Activated CD8-positive, alpha-beta T cell treated with anti-CD3 and anti-CD28 coated beads for 36 hours (primary cell): Measurements from ENCODE around the gene MBD5. TPM values are rescaled to one million over a fixed set of nuclear protein-coding genes. Genes with fewer than 3 reads are reported as not detected.
A peak's percentile ranks its signal among the peaks of the same experiment; 100 is the strongest.
"Not testable (repeated sequence)": the region's sequence is repeated elsewhere in the genome, so short reads cannot be mapped to it uniquely, and the experiment has no call there.

Experiments used
- ATAC-seq: fragments of 200-7000 bp; cut with Tn5 transposase; one replicate; pipeline ENCODE4 v1.10.0; 2021; ENCODE audit warnings: mild to moderate bottlenecking, moderate library complexity
- CTCF ChIA-PET: fragments of 350-600 bp; sonication (Branson Sonifier 250); formaldehyde crosslinking; loops from one replicate; lab custom pipeline; 2021; ENCODE audit warnings: antibody characterized with exemption; lab: Charles Lee
- POLR2A ChIA-PET: fragments of 350-600 bp; sonication (Branson Sonifier 250); formaldehyde crosslinking; loops from one replicate; lab custom pipeline; 2021; ENCODE audit warnings: antibody characterized with exemption; lab: Charles Lee
- DNase-seq: peaks from one replicate; pipeline ENCODE4 v3.0.0-alpha.2; 2020
- H3K27ac Mint-ChIP-seq: one replicate; pipeline ENCODE4 v1.8.0; 2021; ENCODE audit warnings: mild to moderate bottlenecking, mixed read lengths
- H3K27me3 Mint-ChIP-seq: one replicate; pipeline ENCODE4 v1.8.0; 2021; ENCODE audit warnings: mixed read lengths
- H3K36me3 Mint-ChIP-seq: one replicate; pipeline ENCODE4 v1.8.0; 2021; ENCODE audit warnings: low read depth, mixed read lengths
- H3K4me1 Mint-ChIP-seq: one replicate; pipeline ENCODE4 v1.8.0; 2021; ENCODE audit warnings: low read depth, mixed read lengths
- H3K4me3 Mint-ChIP-seq: one replicate; pipeline ENCODE4 v1.8.0; 2021; ENCODE audit warnings: mild to moderate bottlenecking, moderate library complexity, mixed read lengths
- H3K9me3 Mint-ChIP-seq: one replicate; pipeline ENCODE4 v1.8.0; 2021; ENCODE audit warnings: mixed read lengths
- CTCF ChIP-seq: fragments of 200-600 bp; IDR thresholded peaks from one replicate; pipeline ENCODE4 v1.8.0; 2022; ENCODE audit warnings: antibody characterized with exemption, mild to moderate bottlenecking
- intact Hi-C: fragments of 100-400 bp; cut with micrococcal nuclease; formaldehyde crosslinking; loops from one replicate; pipeline ENCODE4 v1.10.0; 2022
- total RNA-seq, 2 experiments: library from RNA; stranded (reverse); gene quantifications; one replicate each; pipeline ENCODE4 v1.2.3, GENCODE V29; 2021

MBD5 gene
- total RNA-seq, 2 experiments from 2014 or later, result 16.6 to 17.9 TPM

GRCh38 chr2:147989102-147989501 is 31.8 kb upstream of the MBD5 start:
- DNase-seq (no peak), ATAC-seq (no peak)
- POLR2A ChIA-PET, result interaction anchor here (0.7 kb wide), 1 partner anchor 648 kb away, joined by 6 read pairs; no protein-coding TSS in a partner anchor
- Mint-ChIP-seq H3K27ac (no peak overlapping the region), H3K36me3 (peaks cover under 1% of the 10 kb centered on the region), H3K9me3 (no peaks in the 10 kb centered on the region), H3K4me1 (peaks cover 13% of the 10 kb centered on the region), H3K4me3 (no peak overlapping the region), H3K27me3 (no peaks in the 10 kb centered on the region)
- CTCF ChIA-PET, result interaction anchor here (1.3 to 4.2 kb wide), 12 partner anchors 9 to 1001 kb away, joined by 3 to 40 read pairs (median 6); no protein-coding TSS in a partner anchor
- intact Hi-C loops, result no loop called here
- TF ChIP-seq CTCF, result no peak

GRCh38 chr2:147989809-147990403 is 31.0 kb upstream of the MBD5 start:
- Mint-ChIP-seq H3K27me3 (no peaks in the 10 kb centered on the region), H3K36me3 (peaks cover 6% of the 10 kb centered on the region), H3K9me3 (no peaks in the 10 kb centered on the region), H3K4me1 (peaks cover 14% of the 10 kb centered on the region), H3K4me3 (no peak overlapping the region), H3K27ac (no peak overlapping the region)
- peak; percentile 89 for TF ChIP-seq CTCF
- intact Hi-C loops, result loop anchor here (2.0 kb wide), 1 partner anchor 519 kb away; no protein-coding TSS in a partner anchor
- ChIA-PET POLR2A (interaction anchor here (0.7 kb wide), 1 partner anchor 648 kb away, joined by 6 read pairs; no protein-coding TSS in a partner anchor), CTCF (interaction anchor here (0.7 to 4.2 kb wide), 27 partner anchors 8 to 1000 kb away, joined by 3 to 40 read pairs (median 4); partner anchors contain the start of gene ORC4)
- DNase-seq, result peak; percentile 47
- ATAC-seq, result peak; percentile 64

GRCh38 chr2:147994965-147995364 is 25.9 kb upstream of the MBD5 start:
- CTCF ChIA-PET, H3K9me3 Mint-ChIP-seq, H3K27me3 Mint-ChIP-seq, intact Hi-C loops, POLR2A ChIA-PET, H3K4me3 Mint-ChIP-seq, DNase-seq, H3K27ac Mint-ChIP-seq, ATAC-seq: not testable (repeated sequence)
- Mint-ChIP-seq H3K36me3 (peaks cover 28% of the 10 kb centered on the region), H3K4me1 (peaks cover 32% of the 10 kb centered on the region)

GRCh38 chr2:147996828-147997227 is 24.1 kb upstream of the MBD5 start:
- intact Hi-C loops, result no loop called here
- no peaks in the 10 kb centered on the region for H3K27me3 Mint-ChIP-seq
- peaks cover 13% of the 10 kb centered on the region for H3K9me3 Mint-ChIP-seq
- CTCF ChIA-PET, result no interaction called here
- DNase-seq (no peak), ATAC-seq (no peak)
- peaks cover 28% of the 10 kb centered on the region for H3K36me3 Mint-ChIP-seq
- peaks cover 41% of the 10 kb centered on the region for H3K4me1 Mint-ChIP-seq
- no peak overlapping the region for H3K27ac Mint-ChIP-seq
- TF ChIP-seq CTCF, result no peak
- POLR2A ChIA-PET, result no interaction called here
- no peak overlapping the region for H3K4me3 Mint-ChIP-seq

GRCh38 chr2:147998203-147998602 is 22.7 kb upstream of the MBD5 start:
- H3K36me3 Mint-ChIP-seq, result peaks cover 40% of the 10 kb centered on the region
- POLR2A ChIA-PET, result no interaction called here

More at GRCh38 chr2:147998203-147998602, 22.7 kb upstream of the MBD5 start:
- Mint-ChIP-seq H3K4me1 (peaks cover 38% of the 10 kb centered on the region), H3K27me3 (no peaks in the 10 kb centered on the region), H3K4me3 (no peak overlapping the region), H3K9me3 (peaks cover 25% of the 10 kb centered on the region), H3K27ac (no peak overlapping the region)
- CTCF ChIA-PET, result interaction anchor here (1.3 to 1.7 kb wide), 2 partner anchors 8 to 1019 kb away, joined by 6 read pairs; no protein-coding TSS in a partner anchor
- no peak for ATAC-seq
- no peak for DNase-seq
- intact Hi-C loops, result no loop called here
- no peak for TF ChIP-seq CTCF
